Nephron progenitor cell (in vitro differentiated cells): Measurements from ENCODE around the gene TPCN2.

ENCODE experiments used
- DNase-seq: peaks from one replicate; pipeline ENCODE4 v3.0.0; 2021
- H3K27ac Mint-ChIP-seq: 2 replicates; pipeline ENCODE4 v1.8.0; 2021; ENCODE audit warnings: mild to moderate bottlenecking, moderate library complexity, mixed read lengths
- H3K27me3 Mint-ChIP-seq: 2 replicates; pipeline ENCODE4 v1.8.0; 2021; ENCODE audit warnings: mild to moderate bottlenecking, low read depth, mixed read lengths; ENCODE audit not compliant: poor library complexity
- H3K36me3 Mint-ChIP-seq: 2 replicates; pipeline ENCODE4 v1.8.0; 2021; ENCODE audit warnings: low read depth, mixed read lengths
- H3K4me1 Mint-ChIP-seq: 2 replicates; pipeline ENCODE4 v1.8.0; 2021; ENCODE audit warnings: mixed read lengths
- H3K4me3 Mint-ChIP-seq: 2 replicates; pipeline ENCODE4 v1.8.0; 2021; ENCODE audit warnings: mild to moderate bottlenecking, moderate library complexity, mixed read lengths
- H3K9me3 Mint-ChIP-seq: 2 replicates; pipeline ENCODE4 v1.8.0; 2021; ENCODE audit warnings: mild to moderate bottlenecking, moderate library complexity, mixed read lengths
- CTCF ChIP-seq: fragments of 200-600 bp; sonication (generic); IDR thresholded peaks from 2 replicates; pipeline ENCODE4 v1.5.0; 2021; ENCODE audit warnings: antibody characterized with exemption

TPCN2 gene

GRCh38 chr11:69081180-69081579 is 32.4 kb downstream of the TPCN2 start:
- peaks cover 6% of the 10 kb centered on the region for H3K36me3 Mint-ChIP-seq
- no peak overlapping the region for H3K27ac Mint-ChIP-seq
- peaks cover under 1% of the 10 kb centered on the region for H3K4me1 Mint-ChIP-seq
- no peaks in the 10 kb centered on the region for H3K9me3 Mint-ChIP-seq
- no peaks in the 10 kb centered on the region for H3K27me3 Mint-ChIP-seq
- no peak overlapping the region for H3K4me3 Mint-ChIP-seq
- TF ChIP-seq CTCF: no peak
- no peak for DNase-seq

- Mint-ChIP-seq H3K9me3 (no peaks in the 10 kb centered on the region), H3K4me3 (no peak overlapping the region), H3K27ac (no peak overlapping the region), H3K27me3 (peaks cover 2% of the 10 kb centered on the region), H3K36me3 (peaks cover 6% of the 10 kb centered on the region), H3K4me1 (peaks cover 8% of the 10 kb centered on the region)
- TF ChIP-seq CTCF: no peak
- no peak for DNase-seq
Measured at GRCh38 chr11:69083531-69084247, 35.0 kb downstream of the TPCN2 start.

GRCh38 chr11:69084371-69084770 is 35.6 kb downstream of the TPCN2 start:
- Mint-ChIP-seq H3K36me3 (peaks cover 6% of the 10 kb centered on the region), H3K4me3 (no peak overlapping the region), H3K27me3 (peaks cover 5% of the 10 kb centered on the region), H3K9me3 (no peaks in the 10 kb centered on the region), H3K27ac (no peak overlapping the region), H3K4me1 (peaks cover 9% of the 10 kb centered on the region)
- TF ChIP-seq CTCF: no peak
- DNase-seq: no peak

GRCh38 chr11:69085490-69086095 is 36.9 kb downstream of the TPCN2 start:
- peaks cover 9% of the 10 kb centered on the region for H3K4me1 Mint-ChIP-seq
- no peak overlapping the region for H3K4me3 Mint-ChIP-seq
- H3K36me3 Mint-ChIP-seq: peaks cover 12% of the 10 kb centered on the region
- no peak for DNase-seq
- no peak for TF ChIP-seq CTCF
- H3K27ac Mint-ChIP-seq: no peak overlapping the region
- no peaks in the 10 kb centered on the region for H3K9me3 Mint-ChIP-seq
- H3K27me3 Mint-ChIP-seq: peaks cover 5% of the 10 kb centered on the region

GRCh38 chr11:69086152-69087132 is 37.7 kb downstream of the TPCN2 start:
- no peak for TF ChIP-seq CTCF
- H3K36me3 Mint-ChIP-seq: peaks cover 18% of the 10 kb centered on the region
- H3K4me1 Mint-ChIP-seq: peaks cover 9% of the 10 kb centered on the region
- H3K27me3 Mint-ChIP-seq: peaks cover 5% of the 10 kb centered on the region
- peak overlapping the region; percentile 10 for H3K27ac Mint-ChIP-seq
- no peak overlapping the region for H3K4me3 Mint-ChIP-seq
- no peaks in the 10 kb centered on the region for H3K9me3 Mint-ChIP-seq
- DNase-seq: no peak
